ENCODE results near the gene PRR15. TPM values are rescaled to one million over a fixed set of nuclear protein-coding genes. Genes with fewer than 3 reads are reported as not detected.

Gene PRR15
- total and polyA plus RNA-seq, 2 of the 8 experiments (the other 6 are each of a cell fraction or from before 2014, with no cell fraction given) = 4.9 to 7.9 TPM

DNA sequence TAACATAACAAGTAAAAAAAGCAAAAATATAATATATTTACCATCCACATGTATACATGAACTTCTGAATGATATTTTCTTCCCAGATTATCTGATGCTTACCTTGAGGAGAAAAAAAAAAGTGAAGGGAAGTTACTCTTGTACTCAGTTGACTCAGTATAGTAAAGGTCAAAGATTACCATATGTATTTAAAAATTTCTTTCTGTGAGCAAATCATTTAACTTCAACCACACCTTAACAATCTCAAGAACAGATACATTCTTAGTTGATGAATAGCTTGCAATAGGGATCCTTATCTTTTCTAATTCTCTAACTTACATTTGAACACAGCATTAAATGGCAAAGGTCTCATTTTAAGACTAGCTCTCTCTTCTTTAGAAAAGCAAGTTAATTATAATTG, 29.8 kb downstream of the PRR15 start (continued):
- TF ChIP-seq PHF8 (conservative IDR thresholded peaks at IDR 0.05; ENCODE audit: low read depth, low read length) (no peak), TCF12 (IDR thresholded peaks at IDR 0.05; ENCODE audit: low read depth, low read length) (no peak)

Data from H1 (cell line).